ENCODE data around the gene MYBPC3.

The MYBPC3 gene

GRCh38 chr11:47306484-47306844 lies 46.0 kb downstream of the MYBPC3 start:
- no peak for TF ChIP-seq CTCF (IDR thresholded peaks at IDR 0.05)

GRCh38 chr11:47305734-47306483 lies 46.6 kb downstream of the MYBPC3 start:
- no peak for TF ChIP-seq CTCF (IDR thresholded peaks at IDR 0.05)

- no peak for TF ChIP-seq CTCF (IDR thresholded peaks at IDR 0.05)
Measured at GRCh38 chr11:47302853-47303252, 49.6 kb downstream of the MYBPC3 start.

GRCh38 chr11:47299078-47299477 lies 53.4 kb downstream of the MYBPC3 start:
- TF ChIP-seq CTCF (IDR thresholded peaks at IDR 0.05): no peak

- TF ChIP-seq CTCF (IDR thresholded peaks at IDR 0.05): no peak
Measured at GRCh38 chr11:47296045-47296444, 56.5 kb downstream of the MYBPC3 start.

- TF ChIP-seq CTCF (IDR thresholded peaks at IDR 0.05): no peak
Measured at GRCh38 chr11:47295385-47295784, 57.1 kb downstream of the MYBPC3 start.

GRCh38 chr11:47289856-47290255 lies 62.6 kb downstream of the MYBPC3 start:
- no peak for TF ChIP-seq CTCF (IDR thresholded peaks at IDR 0.05)

GRCh38 chr11:47288066-47288465 lies 64.4 kb downstream of the MYBPC3 start:
- TF ChIP-seq CTCF (IDR thresholded peaks at IDR 0.05): no peak
